ENCODE data around the gene CRY2.

DNA sequence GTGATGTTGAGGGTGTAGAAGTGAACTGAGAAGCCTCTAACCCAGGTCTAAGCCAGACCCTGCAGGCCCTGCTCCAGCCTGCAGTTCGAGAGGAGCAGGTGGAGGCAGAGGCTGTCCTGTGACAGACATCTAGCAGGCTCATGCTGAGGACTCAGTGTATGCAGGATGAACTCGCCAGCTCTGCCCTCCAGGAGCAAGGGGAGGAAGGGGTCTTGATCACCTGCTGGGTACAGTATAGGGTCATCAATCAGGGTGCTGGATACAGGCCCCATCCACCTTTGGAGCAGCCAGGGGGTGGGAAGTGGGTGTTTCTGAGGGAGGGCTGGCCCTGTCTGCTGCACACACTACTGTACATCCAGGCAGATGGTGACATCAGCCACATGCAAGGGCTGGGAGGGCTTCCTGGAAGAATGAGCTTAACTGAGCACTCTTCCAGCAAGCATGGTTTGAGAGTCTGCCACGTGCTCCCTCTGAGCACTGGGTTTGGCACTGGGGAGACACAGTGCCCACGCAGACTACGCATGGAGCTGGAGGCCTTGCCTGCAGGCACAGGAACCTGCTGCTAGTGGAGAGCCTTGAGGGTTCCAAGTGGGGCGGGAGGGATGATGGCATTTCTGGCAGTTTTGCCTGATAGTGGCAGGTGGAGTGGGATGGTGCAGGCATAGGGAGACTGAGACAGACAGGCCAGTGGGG, 47.4 kb downstream of the CRY2 start:
- TF ChIP-seq, protein P1, sequence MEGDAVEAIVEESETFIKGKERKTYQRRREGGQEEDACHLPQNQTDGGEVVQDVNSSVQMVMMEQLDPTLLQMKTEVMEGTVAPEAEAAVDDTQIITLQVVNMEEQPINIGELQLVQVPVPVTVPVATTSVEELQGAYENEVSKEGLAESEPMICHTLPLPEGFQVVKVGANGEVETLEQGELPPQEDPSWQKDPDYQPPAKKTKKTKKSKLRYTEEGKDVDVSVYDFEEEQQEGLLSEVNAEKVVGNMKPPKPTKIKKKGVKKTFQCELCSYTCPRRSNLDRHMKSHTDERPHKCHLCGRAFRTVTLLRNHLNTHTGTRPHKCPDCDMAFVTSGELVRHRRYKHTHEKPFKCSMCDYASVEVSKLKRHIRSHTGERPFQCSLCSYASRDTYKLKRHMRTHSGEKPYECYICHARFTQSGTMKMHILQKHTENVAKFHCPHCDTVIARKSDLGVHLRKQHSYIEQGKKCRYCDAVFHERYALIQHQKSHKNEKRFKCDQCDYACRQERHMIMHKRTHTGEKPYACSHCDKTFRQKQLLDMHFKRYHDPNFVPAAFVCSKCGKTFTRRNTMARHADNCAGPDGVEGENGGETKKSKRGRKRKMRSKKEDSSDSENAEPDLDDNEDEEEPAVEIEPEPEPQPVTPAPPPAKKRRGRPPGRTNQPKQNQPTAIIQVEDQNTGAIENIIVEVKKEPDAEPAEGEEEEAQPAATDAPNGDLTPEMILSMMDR (IDR thresholded peaks at IDR 0.05), result no peak
- TF ChIP-seq POLR2A (IDR thresholded peaks at IDR 0.05), result no peak
